NCI-H345 treated with DMSO at 0.1 percent for 48 hours (cell line): ENCODE results near the gene ULBP1.
"Not testable (repeated sequence)": the region's sequence is repeated elsewhere in the genome, so short reads cannot be mapped to it uniquely, and the experiment has no call there.

ENCODE experiments used
- DNase-seq: peaks from one replicate; lab custom pipeline; 2025; ENCODE audit not compliant: unreplicated experiment; lab: John Stamatoyannopoulos, UW

ULBP1 gene

DNA sequence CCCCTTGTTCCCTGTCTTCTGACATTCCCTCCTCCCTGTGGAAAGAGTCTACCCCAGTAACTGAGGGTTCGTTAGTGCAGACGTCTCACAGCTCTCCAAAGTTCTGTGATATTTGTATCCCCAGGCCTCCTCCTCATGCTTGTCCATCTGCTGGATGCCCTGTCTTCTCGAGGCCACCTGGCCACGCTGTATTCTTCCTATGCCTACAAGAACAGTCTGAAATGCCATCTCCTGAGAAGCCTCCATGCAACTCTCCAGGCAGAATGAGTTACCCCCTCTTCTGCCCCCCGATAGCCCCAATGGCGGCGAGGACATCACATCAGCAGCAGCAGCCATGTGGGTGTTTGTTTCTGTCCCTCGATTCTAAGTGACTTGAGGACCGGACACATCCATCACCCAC lies 12.6 kb upstream of the ULBP1 start:
- DNase-seq = no peak

DNA sequence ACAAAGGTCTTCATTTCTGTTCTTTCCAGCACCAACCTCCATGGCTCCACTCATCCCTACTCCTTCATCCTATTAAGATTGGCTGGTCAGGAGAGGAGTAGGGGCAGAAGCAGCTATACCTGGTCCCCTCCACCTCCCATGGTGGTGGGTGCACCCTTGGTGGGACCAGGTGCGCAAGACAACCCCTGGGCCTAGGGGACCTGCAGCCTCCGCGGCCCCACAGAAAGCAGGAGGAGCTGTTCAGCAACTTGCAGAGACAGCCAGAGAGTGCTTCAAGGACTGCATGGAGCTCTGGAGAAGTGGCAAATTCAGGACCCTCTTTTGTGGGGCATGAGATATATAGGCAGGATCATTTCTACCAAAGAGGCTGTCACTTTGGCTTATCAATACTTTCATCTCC lies 12.1 kb upstream of the ULBP1 start:
- DNase-seq = no peak

DNA sequence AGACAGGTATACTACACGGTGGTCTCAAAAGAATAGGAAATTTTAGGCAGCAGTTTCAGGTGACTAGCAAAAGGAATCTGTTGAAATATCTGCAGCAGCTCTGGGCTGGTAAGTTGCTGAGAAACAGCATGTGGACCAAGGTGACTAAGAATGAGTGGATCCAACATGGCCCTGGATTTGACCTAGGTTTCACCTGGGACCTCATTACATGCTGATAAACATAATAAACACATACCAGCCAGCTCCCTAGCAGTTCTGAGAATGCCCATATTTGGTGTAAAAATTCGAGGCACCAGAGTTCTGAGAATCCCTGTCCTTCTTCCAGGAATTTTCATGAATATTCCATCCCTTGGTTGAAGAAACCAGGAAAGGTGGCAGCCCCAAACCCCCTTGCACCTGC lies 10.4 kb upstream of the ULBP1 start:
- not testable (repeated sequence) for DNase-seq

- not testable (repeated sequence) for DNase-seq
Observed at GRCh38 chr6:149953934-149954327, 9.8 kb upstream of the ULBP1 start.

- DNase-seq = not testable (repeated sequence)
Observed at GRCh38 chr6:149954328-149954983, 9.3 kb upstream of the ULBP1 start.

- DNase-seq = not testable (repeated sequence)
Observed at GRCh38 chr6:149954984-149955653, 8.6 kb upstream of the ULBP1 start.

DNA sequence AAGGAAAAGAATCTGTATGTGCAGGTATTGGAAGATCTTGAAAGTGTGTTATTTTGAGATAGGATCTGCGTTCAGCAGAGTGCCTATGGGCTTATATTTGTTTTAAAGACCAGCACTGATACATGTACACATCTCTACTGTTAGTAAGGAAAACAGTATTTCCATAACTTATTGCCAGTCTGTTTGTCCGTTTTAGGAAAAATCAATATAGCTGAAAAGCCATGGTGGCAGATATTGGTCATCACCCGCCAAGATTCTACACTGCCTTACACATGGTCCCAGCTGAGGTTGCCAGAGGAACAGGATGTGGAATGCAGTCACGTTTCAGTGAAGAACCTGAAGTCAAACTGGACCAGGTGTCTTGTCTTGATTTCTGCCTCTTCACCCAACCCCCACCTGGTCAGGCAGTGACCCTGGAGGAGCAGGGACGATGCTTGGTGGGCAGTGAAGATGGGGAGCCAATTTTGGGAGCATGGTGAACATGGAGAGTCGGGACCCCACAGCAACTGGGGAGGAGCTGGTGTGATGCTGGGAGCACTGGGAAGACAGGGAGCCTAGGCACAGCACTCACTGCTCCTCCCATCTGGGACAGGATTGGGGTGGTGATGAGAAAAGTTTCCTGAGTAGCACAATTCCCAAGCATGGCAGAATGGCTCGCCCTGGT lies 8.0 kb upstream of the ULBP1 start:
- not testable (repeated sequence) for DNase-seq

- not testable (repeated sequence) for DNase-seq
Observed at GRCh38 chr6:149958124-149958523, 5.6 kb upstream of the ULBP1 start.

GRCh38 chr6:149959806-149960205 lies 3.9 kb upstream of the ULBP1 start:
- DNase-seq = not testable (repeated sequence)

DNA sequence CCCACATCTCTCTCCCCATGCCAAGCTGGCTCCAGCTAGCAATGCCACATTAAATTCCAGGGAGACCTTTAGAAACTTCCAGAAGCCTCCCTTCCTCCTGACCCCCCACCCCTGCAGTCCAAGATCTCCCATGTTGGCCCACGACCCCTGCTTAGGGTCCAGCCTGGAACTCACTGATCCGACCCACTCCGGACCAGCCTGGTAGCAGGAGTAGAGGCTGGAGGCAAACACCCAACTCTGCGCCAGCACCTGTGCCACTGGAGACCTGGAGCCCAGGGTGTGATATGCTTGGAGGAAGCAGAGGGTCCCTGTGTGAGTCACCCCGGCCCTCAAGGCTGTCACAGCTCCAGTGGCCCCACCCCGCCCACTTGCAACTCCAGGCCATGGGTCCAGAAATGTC lies 3.3 kb upstream of the ULBP1 start:
- no peak for DNase-seq

- DNase-seq = no peak
Observed at GRCh38 chr6:149961728-149962425, 1.9 kb upstream of the ULBP1 start.

DNA sequence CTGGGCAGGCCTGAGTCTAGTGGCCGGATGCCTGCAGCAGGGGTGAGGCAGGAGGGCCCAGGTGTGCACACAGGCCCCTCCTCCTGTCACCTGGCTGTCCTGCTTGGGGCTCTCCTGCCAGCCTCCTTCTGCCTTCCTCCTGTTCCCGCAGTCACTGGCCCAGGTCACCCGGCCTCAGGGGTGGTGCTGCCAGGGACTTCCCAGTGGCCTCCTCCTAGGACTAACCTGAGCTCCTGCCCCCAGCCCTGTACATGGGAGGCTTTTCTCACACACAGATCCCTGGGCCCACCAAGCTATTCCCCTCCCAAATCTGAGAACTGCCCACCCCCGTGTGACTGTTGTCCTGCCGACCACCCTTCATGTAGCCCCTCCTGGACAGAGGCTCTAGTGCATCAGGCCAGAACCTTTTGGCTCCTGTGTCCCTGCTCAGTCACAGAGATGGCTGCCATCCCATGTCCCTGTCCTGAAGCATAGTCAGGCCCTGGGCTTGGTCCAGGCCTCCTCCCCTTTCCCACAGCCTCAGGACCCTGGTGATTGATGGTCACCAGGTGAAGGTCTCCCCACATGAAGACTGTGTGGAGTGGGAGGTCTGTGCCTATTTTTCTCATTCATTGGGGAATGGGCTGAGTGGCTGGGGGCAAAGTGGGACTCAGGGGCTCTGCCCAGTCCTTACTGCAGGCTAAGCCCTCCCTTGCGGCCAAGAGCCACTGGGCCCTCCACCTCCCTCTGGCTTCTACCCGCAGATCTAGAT lies 1.1 kb upstream of the ULBP1 start:
- DNase-seq = no peak

- no peak for DNase-seq
Observed at GRCh38 chr6:149963212-149963461, 606 bp upstream of the ULBP1 start.

- no peak for DNase-seq
Observed at GRCh38 chr6:149964308-149965193, 808 bp downstream of the ULBP1 start.

GRCh38 chr6:149965194-149966020 lies 1.7 kb downstream of the ULBP1 start:
- no peak for DNase-seq

DNA sequence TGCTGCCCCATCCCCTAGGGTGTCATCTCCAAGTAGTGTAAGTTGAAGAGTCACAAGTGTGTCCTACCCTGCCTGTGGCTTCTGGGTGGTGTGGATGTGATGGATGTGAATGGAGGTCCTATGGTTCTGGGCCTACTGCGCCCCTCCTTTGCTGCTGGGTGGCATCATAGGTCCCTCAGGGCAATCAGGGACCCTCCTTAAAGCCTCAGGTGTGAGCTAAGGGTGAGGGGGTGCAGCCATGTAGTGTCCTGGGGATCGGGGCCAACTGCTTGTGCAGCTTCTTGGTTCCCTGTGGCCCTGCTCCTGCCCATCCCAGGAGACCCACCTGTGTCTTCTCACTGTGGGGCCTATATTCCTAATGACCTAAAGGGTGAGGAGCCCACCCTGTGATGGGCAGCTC lies 2.6 kb downstream of the ULBP1 start:
- DNase-seq = not testable (repeated sequence)

DNA sequence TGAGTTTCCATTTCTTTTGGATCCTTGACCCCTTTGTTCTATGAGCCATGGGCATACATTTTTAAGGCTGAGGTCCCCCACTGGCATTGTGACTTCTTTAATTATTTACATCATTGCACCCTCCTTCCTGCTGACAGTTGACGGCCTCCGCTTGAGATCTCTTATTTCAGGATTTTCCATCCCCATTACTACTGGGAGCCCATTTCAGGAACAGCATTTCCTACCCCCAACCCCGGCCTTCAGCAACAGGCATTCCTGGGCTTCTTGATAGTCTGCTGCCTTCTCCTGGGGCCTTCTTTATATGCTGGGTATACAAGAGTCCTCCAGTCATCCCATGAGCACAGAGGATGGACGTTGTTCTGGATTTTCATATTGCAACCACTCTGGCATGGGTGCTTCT lies 3.8 kb downstream of the ULBP1 start:
- no peak for DNase-seq

DNA sequence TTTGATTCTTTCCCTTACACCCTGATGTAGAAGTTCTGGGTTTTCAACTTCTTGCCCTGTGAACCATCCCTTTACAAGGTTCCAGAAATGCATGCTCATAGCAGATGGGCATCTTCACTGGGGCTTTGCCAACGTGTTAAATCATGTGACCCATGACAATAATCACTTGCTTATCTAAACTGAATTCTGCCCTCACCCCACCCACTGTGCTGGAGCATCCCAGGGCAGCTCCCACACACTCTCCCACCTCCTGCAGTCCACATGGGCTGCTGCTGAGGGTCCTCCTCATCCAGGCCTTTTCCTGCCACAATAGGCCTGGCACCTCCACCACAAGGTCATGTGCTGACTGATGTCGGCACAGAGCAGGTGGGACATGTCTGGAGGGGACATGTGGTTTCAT lies 4.3 kb downstream of the ULBP1 start:
- DNase-seq = not testable (repeated sequence)

DNA sequence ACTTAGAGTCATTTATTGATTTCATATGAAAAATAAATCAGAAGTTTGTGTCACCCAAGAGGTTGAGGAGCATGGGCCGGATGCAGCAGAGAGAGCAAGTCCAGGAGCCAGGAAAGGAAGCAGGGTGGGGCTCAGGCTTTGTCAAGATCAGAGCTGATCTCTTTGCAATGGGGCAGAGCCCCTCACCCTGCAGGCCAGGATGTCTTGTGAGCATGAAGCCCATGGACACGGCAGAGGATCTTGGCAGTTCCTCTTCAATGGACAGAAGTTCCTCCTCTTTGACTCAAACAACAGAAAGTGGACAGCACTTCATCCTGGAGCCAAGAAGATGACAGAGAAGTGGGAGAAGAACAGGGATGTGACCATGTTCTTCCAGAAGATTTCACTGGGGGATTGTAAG lies 5.2 kb downstream of the ULBP1 start:
- DNase-seq = not testable (repeated sequence)
